Activated gamma-delta T cell treated with Interleukin-2 at 50 U/mL for 16 hours (primary cell): ENCODE data around the gene HOTAIR.

ENCODE experiments used
- DNase-seq: peaks from one replicate; pipeline ENCODE4 v3.0.0-alpha.2; 2020

Gene HOTAIR

DNA sequence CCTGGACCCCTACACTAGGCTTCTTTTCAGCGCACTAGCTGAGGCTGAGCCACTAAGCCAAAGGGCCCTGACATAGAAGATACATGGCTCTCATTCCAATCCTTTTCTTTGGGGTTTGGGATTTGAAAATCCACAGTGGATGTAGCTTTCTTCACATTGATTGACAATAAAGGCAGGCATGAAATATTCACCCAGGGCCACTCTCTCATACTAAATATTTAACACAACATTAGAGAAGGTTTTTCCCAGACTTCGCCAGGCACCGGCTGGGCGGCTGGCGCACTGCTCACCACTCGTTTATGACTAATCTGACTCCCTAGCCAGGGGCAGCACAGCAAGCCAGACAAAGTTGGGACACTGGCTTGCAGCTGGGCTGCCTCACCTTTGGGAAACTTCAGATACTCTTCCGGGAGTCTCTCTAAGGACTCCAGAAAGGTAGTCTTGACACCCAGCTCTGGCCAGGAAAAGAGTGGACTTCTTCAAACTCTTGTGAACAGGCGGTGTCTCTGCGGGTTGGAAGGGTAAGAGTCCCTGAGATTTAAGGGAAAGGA, 2.5 kb downstream of the HOTAIR start:
- DNase-seq = no peak

DNA sequence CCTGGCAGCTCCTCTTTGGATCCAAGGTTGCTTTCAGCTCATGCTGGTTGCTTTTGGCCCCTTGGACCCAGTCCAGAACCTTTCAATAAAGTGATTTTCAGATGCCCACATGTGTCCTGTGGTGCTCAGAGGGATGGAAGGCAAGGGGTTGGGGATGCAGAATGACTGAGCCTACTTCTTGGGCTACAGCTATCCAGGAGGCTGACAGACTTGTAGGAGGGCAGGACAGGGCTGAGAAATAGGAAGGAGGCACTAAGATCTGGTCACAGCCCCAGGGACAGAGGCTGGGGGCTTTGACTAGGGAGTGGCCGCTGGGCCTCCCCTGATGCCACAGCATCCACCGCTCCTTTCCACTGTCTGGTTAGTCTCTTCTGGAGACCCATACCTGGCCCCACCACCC, 3.1 kb downstream of the HOTAIR start:
- no peak for DNase-seq

DNA sequence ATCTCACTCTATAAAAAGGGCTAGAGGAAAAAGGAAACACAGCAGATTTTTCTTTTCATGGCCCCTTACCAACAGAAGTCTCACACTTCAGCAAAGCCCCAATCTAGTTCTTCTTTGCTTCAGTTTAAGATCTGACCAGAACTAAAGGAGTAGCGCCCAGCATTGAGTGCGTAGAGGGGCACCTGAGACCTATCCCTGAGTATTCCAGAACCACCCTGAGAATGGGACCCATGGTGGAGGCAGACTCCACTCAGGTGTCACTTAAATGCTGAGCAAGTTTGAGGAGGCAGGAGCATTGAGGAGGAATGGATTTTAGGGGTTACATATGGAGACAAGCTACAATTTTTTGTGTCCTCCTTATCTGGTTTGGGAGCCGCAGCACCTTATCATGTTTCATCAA, 3.6 kb downstream of the HOTAIR start:
- no peak for DNase-seq

DNA sequence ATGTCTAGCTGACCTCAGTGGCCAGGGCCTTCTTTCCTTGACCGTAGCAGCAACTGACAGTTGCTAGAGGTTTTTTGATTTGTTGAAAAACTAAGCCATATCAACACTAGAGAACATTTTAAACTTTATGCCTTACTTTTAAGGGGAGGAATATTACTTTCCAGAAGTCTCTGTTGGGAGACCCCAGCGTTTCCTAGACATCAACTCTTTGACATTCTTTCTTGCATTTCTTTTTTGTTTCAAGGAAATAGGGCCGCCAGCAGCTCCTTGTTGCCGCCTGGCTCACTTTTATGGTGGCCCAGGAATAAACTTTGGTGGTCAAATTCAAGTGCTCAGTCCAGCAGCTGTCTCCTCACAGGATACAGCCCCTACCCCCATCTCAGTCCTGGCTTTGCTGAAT, 4.3 kb downstream of the HOTAIR start:
- DNase-seq = no peak

DNA sequence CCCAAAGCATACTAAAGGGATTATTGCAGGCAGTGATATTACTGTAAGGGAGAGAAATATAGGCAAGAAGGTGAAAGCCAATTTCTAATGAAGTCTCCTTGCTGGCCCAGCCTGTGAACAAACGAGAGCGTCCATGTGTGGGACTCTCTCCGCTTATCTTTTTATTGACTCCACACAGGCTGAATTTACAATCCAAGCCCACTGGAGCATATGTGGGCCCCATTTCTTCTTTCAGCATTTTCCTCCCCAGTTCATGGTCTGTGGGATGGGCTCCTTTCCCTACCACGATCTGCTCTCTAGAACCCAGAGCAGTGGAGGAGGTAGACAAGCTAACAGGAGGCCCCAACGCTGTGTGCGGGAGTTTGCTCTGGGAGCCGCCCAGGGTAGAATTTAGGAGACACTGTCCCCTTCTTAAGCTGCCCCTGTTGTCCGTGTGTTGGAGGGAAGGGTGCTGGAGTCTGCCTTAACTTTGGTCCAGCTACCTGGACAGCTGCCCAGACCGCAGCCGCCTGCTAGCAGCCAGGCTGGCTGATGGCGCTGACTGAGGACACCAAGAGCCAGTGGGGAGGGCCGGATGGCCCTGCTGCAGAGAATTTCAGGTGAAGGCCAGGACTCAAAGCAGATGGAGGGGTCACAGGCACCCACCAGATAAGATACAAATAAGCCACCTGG, 5.0 kb downstream of the HOTAIR start:
- no peak for DNase-seq

DNA sequence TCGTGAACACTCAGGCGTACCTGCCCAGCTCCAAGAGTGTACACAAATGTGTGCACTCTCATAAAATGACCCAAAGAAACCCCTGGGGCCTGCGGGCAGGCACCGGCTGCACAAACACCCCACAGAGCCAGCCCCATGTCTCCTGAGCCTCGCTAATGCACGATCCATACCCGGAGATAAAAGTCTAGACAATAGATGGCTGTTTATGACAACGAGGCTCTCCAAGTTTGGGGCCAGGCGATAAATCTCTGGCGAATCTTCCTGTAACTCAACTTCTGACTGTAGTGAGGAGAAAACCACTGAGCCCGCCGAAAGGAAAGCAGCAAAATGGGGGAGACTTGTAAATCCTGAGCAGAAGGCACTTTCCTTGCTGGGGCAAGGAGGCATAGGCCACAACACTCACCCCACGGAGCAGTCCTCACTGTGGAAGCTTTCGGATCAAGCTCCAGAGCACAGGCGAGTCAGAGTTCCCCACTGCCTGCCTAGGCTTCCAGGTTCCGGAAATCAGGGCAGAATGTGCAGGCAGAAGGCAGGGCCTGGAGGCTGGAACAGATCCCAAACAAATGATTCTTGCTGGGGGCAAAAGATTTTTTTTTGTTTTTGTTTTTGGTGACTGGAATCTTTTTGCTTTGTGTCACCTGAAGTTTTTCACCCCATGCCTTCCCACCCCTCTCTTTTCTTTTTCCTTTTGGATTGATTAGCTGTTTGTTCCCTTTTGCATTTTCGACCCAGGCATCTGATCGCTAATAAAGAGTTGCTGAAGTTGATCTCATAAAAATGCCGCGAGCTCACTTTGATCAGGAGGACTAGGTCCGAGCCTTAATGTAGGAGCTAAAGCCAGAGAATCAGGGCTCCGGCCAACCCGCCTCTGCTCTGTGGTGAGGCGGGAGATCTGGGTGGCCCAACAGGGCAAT, 6.3 kb downstream of the HOTAIR start:
- DNase-seq = no peak

DNA sequence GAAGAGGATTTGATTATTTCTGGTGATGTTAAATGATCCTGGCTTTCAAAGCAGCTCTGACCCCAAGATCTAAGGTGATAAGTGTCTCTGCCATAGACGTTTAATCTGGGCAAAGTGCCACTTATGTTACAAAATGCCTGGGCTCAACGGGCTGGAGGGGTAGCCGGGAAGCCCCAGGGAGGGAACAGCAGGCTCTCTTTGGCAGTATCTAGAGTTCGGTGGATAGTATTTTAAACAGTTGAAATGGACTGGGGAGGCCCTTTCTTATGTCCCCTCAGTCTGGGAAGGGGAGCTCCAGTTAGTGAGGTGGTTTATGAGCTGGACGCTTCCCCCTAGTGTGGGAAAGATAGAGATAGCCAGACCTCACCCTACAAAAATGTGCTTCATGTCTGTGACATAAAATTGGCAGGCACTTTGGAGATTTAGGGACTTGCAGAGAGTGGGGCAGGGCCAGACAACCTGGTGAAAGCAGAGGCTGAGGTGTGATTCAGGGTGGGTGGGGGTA, 7.3 kb downstream of the HOTAIR start:
- no peak for DNase-seq

DNA sequence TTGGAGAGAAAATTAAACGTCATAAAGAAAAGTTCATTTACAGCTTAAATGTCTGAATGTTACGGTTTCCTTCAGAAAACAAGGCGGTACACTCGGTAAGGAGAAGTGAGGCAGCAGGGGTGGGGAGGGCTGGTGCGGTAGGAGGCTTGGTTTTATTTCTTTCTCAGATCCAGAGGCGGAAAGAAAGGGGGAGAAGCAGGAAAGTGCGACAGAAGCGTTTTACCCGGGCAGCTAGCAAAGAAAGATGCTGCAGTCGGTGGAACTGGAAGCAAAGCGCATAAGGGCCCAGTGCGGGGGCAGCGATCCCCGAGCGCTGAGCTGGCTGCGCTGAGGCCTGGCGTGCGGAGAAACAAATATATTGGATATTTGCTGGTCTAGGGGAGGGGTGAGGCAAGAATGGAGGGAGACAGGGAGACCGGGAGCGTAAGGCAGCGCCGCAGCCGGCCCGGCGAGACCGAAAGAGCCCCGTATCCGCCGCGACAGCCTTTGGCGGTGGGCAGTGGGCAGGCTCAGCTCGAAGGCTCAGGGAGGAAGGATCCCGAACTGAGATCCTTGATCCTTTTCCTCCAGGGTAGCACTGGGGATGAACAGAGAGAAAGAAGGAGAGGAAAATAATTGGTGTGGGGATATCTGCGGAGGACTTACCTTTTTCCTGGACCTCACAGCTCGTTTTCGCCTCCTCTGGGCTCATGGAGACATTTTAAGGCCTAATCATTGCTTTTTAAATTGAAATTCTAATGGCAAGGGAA, 8.2 kb downstream of the HOTAIR start:
- no peak for DNase-seq

DNA sequence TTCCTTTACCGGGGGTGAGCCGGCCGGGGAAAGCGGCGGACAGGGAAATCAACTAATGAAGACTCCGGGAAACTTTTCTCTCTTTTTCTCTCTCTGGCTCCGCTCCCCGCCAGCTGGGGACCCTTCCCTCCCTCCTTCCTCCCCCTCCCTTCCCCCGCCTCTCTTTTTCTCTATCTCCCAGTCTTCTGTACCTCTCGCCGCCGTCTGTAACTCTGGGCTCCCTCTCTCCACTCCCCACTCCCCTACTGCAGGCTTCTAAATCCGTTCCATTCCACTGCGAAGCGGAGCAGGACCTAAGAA, 8.7 kb downstream of the HOTAIR start:
- DNase-seq = no peak

DNA sequence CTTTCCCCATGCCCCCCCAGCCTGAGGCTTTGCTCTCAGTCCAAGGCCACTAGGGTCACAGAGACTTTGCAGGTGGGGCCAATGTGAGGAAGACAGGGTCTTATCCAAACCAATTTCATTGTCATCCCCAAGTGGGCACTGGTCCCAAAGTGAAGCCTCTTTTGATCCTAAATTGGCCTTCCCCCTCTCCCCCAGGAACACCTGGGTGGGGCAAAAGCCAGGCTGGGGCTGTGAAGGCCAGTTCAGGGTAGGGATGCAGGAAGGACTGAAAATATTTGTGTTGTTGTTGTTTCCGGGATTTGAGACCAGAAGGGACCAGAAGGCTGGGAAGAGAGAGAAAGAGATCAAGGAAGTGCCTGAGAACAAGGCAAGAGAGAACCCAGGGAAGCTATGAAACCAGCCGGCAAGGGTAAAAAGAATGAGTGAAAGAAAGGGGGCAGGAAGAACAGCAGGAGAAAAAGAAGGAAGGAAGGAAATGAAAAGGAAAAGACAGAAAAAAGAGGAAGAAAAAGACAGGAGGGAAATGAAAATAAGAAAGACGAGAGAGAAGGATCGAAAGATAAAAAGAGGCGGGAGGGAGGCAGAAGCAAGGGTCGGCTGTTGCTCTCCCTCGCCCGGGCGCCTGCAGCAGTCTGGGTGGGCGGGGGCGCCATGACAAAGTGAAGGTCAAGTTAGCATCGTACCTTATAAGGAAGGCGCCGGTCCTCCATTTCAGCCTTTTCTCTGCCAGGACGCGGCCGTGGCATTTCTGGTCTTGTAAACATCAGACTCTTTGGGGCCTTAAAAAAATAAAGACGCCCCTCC, 9.3 kb downstream of the HOTAIR start:
- DNase-seq = no peak

DNA sequence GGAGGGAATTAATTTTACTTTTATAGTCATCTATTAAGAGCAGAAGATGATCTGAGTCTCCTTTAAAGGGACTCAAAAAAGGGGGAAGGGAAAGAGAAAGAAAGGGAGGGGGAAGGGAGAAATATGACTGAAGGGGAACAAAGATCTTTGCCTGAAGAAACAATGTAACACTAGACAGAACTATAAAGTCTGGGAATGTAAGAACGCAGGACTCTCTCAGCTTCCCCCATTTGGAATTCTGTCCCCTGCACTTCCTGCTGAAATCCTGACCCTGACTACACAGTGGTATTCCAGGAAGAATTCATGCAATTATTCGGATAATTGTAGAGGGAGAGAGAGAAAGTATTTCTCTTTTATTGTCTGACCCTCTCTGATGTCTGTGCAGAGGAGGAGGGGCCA, 10.4 kb downstream of the HOTAIR start:
- DNase-seq = no peak

DNA sequence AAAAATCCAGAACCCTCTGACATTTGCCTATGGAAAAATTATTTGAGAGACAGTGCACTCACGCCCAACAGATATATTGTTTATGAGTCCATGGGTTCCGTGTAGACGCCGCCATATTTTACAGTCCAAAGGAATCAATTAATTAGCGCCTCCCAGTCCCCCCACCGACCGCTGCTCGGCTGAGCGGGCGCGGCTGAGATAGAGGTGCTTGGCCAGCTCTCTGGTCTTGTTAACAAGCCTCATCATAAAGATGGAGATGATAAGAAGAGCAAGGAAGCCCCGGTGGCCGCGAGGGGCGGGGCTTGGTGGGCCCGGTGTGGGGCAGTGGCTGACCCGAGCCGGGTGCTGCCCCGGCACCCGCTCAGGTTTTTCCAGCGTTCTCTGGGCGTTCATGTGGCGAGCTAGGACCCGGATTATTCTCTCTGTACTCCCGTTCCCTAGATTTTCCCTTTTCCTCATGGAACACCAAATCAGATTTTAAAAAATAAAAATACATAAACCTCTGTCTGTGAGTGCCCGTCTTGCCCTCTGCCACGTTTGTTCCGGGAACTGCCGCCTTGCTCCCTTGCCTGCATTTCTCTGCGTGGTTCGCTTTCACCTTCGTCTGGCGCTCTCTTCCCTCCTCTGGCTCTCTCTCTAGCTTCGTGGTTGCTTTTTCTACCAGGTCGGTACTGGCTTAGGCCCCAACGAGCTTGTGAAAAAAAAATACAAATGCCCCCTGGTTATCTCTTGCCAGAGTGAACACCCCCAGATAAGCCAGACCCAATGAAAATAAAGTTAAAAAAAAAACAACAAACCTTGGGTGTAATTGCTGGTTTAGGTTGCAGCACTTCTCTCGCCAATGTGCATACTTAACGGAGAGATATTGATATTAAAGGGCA, 11.1 kb downstream of the HOTAIR start:
- no peak for DNase-seq

DNA sequence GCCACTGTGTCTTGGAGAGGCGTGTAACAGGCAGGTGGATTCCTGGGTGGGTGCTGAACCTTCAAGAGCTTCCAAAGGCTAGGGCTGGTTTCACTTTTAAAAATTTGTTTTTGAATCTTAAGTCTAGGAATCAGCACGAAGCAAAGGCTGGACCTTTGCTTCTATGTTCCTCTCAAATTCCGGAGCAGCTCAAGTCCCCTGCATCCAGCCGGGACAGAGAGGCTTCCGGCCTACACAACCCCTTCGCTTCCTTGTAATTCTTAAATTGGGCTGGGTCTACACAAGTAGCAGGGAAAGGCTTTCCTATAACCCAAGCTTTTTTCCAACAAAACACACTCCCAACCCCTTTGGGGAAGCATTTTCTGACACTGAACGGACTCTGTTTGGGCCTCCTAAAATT, 11.7 kb downstream of the HOTAIR start:
- no peak for DNase-seq

DNA sequence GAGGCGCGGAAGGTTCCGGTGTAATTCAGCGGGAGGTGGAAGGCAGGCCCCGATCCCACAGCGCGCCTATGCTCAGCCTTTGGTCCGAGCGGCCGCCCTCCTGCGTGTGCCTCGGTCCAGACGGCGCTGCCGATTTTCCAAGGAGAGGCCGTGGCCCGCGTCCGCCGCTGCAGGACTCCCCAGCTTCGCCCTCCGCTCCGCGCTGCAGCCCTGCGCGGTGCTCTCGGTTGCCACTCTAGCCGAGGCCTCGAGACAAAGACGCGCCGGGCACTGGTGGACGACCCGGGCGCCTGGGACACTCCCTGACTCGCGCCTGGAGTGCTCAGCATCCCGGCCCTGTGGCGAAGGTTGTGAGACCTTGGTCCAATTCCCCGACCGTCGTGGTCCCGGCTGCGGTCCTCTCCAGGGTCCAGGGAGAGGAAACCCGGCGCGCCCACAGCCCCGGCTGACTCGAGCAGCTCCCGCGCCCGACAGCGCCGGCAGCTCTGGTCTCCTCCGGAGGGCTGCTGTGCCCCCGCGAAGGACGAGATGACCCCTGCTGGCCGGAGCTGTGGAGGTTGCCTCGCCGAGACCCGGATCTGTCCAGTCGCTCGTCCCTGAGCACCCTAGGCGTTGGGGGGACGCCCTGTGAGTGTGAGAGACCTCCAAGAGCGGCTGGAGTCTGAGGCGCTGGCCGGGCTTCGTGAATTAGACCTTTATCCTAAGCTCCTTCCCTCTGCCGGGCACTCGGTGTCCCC, 13.6 kb downstream of the HOTAIR start:
- DNase-seq = no peak

DNA sequence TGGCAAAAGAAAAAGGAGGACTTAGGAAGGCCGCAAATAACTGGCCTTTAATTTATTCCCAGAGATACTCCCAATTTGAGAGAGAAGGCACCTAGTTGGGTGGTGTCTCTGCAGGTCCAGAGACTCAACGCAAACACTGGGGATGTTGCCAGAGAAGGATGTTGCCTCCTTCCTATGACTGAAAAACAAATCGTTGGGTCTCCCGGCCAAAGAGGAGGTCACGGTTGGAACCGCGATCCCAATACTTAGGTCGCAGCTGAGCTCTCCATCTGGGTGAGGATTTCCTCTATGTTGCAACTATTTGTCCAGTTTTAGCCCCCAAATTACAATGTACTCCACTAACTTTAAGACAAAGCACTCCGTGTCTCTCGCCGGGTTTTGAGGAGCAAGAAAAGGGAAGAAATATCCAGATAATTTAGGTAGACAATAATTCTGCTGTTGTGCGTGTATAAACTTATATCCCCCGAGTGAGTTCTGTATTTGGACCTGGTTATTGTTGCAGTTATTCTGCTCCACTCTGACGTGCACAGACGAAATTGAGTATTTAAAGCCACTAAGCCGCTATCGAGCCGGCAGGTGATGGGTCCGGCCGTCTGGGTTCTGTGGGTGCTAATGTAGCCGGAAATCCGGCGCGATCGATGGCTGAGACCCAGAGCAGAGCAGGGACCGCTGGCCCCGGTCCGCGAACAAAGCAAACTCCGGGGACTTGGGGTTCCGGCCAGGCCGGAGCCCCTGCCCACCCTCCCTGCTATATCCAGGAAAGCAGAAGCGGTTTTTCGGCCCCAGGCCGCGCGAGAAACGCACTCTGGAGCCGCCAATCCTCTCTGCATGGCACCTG, 14.3 kb downstream of the HOTAIR start:
- no peak for DNase-seq

DNA sequence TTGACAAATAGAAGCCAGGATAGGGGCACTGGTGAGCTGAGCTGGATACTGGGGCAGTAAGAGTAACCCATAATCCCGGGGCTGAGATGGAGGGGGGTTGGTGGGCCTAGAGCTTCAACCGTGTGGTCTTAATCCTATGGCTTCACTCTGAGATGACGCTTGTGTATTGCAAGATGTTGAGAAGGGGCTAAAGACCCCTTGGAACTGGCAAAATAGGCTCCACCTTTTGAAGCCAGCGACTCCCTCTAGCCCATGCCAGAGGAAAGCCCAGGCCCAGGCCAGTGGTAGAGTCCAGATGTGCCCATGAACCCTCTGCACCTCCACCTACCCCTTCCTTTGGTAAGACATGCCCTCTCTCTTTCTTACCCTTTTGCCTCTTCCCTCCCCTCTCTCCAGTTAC, 15.4 kb downstream of the HOTAIR start:
- no peak for DNase-seq

DNA sequence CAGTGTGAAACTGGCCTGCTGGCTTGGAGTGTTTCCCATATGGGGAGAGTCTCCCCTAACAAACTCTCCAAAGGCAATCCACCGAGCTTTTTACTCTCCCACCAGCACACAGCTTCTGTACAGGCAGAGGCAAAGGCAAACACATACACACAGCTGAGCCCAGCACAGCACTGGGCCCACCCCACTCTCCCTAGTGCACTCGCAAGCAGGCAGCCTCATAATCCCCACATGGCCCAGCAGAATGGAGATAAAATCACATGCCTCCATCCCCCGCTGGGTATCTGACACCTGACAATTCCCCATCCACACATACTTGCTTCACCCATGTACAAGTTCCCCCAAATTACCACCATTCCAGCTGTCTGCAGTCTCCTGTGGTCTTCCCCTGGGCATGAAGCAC, 16.6 kb downstream of the HOTAIR start:
- no peak for DNase-seq

DNA sequence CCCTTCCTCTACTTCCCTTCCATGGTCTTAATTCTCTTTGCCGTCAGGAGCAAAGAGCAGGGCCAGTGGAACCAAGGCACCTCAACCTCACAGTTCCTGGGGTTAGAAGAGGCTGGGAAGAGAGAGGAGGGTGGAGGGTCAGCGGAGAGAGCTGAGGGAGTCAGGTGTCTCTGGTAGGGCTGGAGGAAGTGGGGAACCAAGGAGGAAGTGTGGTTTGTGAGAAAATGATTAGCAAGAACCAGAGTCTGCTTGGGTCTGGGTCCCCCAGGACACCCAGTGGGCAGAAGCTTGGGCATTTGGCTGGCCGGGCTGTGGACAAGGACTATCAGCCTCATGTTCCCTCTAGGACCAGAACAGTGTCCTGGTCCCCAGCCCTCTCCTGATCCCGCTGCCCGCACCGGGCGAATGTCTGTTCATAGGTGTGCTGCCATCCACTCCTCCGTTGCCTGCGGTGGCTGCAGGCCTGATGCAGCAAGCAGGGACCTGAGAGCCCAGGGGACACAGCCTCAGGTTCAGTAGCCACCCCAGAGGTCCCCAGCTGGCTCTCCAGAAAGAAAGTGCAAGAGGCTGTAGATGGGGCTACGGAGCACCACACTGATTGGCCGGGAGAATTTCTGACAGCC, 17.7 kb downstream of the HOTAIR start:
- no peak for DNase-seq

DNA sequence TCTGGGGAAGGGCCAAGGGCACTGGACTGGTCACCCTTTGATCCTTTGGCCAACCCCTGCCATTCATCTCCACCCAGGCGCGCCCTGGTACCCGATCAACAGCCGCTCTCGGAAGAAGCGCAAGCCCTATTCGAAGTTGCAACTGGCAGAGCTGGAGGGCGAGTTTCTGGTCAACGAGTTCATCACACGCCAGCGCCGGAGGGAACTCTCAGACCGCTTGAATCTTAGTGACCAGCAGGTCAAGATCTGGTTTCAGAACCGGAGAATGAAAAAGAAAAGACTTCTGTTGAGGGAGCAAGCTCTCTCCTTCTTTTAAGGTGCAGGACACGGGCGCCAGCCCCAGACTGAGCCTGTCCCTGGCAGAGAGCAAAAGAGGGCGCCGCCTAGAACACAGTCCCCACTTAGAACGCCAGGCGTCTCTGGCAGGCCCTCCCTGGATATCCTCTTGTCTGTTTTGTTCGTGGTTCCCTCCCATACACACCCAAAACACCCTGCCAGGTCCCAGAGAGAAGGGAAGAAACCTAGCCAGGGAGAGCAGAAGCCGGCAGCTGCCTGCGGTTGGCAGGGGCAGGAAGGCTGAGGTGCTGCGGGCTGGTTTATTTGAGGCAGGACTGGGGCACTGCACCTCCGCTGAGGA, 18.4 kb downstream of the HOTAIR start:
- DNase-seq = no peak
